ENCODE measurements around the gene TAF8.

TAF8 gene

DNA sequence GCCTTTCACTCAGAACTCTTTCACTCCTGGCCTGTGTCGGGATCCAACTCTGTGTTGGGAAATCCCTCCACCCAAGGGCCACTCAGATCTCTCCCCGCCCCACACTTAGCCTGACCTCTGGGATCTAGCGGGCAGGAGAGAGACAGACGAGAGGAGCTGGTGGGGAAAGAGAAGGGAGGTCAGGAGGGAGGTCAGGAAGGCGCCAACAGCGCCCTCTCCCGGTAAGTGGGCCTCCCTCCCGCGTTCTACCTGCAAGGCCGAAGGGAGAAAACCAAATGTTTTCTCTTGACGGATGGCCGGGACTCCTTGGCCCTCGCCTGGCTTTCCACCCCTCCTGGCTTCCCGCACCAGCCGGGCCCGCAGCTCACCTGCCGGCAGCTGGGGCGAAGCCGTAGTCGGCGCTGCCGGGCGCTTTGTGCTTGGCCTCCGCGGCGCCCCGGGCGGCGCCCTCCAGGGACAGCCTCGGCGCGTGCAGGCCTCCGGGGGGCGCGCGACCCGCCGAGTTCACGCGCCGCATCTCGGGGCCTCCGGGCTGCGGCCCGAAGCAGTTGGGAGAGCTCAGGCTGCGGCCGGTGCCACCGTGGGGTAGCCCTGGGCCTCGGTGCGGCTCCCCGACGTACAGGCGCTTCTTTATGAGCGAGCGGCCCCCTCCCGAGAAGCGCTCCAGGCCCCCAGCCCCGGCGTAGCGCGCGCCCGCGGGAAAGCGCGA lies 53.9 kb downstream of the TAF8 start:
- Histone ChIP-seq H3K4me3 (replicated peaks; ENCODE audit: insufficient read depth, low read length) (peak overlapping the region; percentile 38), H3K27me3 (ENCODE audit: insufficient read depth, poor library complexity, severe bottlenecking) (peaks cover 12% of the 10 kb centered on the region), H3K27ac (replicated peaks) (no peak overlapping the region)
- DNase-seq (ENCODE audit: low read depth in 1 of 2, low spot score in 1 of 2) = peak; percentile 47 to 56
- TF ChIP-seq GABPA (IDR thresholded peaks at IDR 0.05; ENCODE audit: low read depth) = no peak
- TF ChIP-seq, protein P1, sequence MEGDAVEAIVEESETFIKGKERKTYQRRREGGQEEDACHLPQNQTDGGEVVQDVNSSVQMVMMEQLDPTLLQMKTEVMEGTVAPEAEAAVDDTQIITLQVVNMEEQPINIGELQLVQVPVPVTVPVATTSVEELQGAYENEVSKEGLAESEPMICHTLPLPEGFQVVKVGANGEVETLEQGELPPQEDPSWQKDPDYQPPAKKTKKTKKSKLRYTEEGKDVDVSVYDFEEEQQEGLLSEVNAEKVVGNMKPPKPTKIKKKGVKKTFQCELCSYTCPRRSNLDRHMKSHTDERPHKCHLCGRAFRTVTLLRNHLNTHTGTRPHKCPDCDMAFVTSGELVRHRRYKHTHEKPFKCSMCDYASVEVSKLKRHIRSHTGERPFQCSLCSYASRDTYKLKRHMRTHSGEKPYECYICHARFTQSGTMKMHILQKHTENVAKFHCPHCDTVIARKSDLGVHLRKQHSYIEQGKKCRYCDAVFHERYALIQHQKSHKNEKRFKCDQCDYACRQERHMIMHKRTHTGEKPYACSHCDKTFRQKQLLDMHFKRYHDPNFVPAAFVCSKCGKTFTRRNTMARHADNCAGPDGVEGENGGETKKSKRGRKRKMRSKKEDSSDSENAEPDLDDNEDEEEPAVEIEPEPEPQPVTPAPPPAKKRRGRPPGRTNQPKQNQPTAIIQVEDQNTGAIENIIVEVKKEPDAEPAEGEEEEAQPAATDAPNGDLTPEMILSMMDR (IDR thresholded peaks at IDR 0.05; ENCODE audit: insufficient read depth, low read length) = peak; percentile 90

DNA sequence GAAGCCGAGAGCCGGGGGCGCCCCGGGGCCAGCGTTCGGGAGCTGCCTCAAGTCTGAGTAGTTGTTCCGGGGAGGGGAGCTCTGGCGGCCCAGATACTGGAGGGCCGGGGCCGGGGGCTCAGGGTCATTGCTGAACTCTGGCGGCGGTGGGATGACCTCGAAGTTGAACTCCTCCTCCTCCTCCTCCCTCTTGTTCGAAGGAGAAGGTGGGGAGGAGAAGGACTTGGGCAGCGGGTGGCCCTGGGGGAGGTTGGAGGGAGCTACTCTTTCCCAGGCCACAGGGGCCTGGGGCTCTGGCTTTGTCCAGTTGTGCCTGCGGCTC lies 54.4 kb downstream of the TAF8 start:
- DNase-seq (ENCODE audit: low read depth in 1 of 2, low spot score in 1 of 2) = no peak
- Histone ChIP-seq H3K27ac (replicated peaks) (no peak overlapping the region), H3K27me3 (ENCODE audit: insufficient read depth, poor library complexity, severe bottlenecking) (peaks cover 12% of the 10 kb centered on the region), H3K4me3 (replicated peaks; ENCODE audit: insufficient read depth, low read length) (peak overlapping the region; percentile 38)
- TF ChIP-seq, protein P2, sequence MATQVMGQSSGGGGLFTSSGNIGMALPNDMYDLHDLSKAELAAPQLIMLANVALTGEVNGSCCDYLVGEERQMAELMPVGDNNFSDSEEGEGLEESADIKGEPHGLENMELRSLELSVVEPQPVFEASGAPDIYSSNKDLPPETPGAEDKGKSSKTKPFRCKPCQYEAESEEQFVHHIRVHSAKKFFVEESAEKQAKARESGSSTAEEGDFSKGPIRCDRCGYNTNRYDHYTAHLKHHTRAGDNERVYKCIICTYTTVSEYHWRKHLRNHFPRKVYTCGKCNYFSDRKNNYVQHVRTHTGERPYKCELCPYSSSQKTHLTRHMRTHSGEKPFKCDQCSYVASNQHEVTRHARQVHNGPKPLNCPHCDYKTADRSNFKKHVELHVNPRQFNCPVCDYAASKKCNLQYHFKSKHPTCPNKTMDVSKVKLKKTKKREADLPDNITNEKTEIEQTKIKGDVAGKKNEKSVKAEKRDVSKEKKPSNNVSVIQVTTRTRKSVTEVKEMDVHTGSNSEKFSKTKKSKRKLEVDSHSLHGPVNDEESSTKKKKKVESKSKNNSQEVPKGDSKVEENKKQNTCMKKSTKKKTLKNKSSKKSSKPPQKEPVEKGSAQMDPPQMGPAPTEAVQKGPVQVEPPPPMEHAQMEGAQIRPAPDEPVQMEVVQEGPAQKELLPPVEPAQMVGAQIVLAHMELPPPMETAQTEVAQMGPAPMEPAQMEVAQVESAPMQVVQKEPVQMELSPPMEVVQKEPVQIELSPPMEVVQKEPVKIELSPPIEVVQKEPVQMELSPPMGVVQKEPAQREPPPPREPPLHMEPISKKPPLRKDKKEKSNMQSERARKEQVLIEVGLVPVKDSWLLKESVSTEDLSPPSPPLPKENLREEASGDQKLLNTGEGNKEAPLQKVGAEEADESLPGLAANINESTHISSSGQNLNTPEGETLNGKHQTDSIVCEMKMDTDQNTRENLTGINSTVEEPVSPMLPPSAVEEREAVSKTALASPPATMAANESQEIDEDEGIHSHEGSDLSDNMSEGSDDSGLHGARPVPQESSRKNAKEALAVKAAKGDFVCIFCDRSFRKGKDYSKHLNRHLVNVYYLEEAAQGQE (IDR thresholded peaks at IDR 0.05; ENCODE audit: insufficient replicate concordance, low read depth) = no peak
- TF ChIP-seq, protein P1 (IDR thresholded peaks at IDR 0.05; ENCODE audit: insufficient read depth, low read length) = no peak
- TF ChIP-seq GABPA (IDR thresholded peaks at IDR 0.05; ENCODE audit: low read depth) (no peak), SPI1 (IDR thresholded peaks at IDR 0.05; ENCODE audit: borderline replicate concordance, low read depth) (no peak), POLR2AphosphoS5 (IDR thresholded peaks at IDR 0.05; ENCODE audit: low read depth) (no peak)

DNA sequence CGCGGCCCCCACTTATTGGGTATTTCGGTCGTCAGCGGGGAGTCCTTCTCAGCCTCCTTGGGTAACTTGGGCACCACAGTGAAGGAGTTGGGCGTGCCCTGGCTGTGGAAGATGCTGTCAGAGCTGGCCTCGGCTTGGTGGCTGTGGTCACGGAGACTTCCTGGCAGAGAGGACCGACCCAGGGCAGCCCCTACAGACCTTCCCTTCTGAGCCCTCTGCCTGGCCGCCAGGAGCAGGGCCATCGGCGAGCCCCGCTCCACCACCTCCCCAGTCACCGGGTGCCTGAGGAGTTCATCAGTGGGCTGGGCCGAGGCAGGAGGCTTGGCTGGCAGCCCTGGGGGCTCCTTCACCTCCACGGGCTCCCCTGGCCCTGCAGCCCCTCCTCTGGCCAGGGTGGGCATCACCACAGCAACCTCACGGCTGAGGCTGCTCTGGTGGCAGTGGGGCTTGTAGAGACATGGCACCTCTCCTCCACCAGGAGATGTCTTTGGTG lies 54.9 kb downstream of the TAF8 start:
- H3K27ac ChIP-seq (replicated peaks) = no peak overlapping the region
- DNase-seq (ENCODE audit: low read depth in 1 of 2, low spot score in 1 of 2) = no peak
- no peak overlapping the region for H3K4me3 ChIP-seq (replicated peaks; ENCODE audit: insufficient read depth, low read length)
- TF ChIP-seq, protein P1 (IDR thresholded peaks at IDR 0.05; ENCODE audit: insufficient read depth, low read length) = no peak
- TF ChIP-seq SPI1 (IDR thresholded peaks at IDR 0.05; ENCODE audit: borderline replicate concordance, low read depth) (no peak), GABPA (IDR thresholded peaks at IDR 0.05; ENCODE audit: low read depth) (no peak)
- H3K27me3 ChIP-seq (ENCODE audit: insufficient read depth, poor library complexity, severe bottlenecking) = peaks cover 12% of the 10 kb centered on the region

DNA sequence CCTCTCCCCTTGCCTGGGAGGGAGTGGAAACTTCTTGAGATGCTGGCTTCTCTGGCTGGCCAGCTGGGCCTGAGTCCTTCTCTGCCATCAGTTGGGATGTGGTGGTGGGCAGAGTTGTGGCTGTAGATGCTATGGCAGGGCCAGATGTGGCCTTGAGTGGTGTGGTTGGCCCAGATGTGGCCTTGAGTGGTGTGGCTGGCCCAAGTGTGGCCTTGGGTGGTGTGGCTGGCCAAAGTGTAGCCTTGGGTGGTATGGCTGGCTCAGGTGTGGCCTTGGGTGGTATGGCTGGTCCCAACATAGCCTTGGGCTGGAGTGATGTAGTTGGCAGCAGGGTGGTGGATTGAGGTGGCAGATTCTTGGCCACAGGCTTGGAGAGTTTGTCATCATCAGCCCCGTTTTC lies 55.4 kb downstream of the TAF8 start:
- DNase-seq (ENCODE audit: low read depth in 1 of 2, low spot score in 1 of 2) = no peak
- Histone ChIP-seq H3K27me3 (ENCODE audit: insufficient read depth, poor library complexity, severe bottlenecking) (peaks cover 12% of the 10 kb centered on the region), H3K27ac (replicated peaks) (no peak overlapping the region), H3K4me3 (replicated peaks; ENCODE audit: insufficient read depth, low read length) (no peak overlapping the region)
- TF ChIP-seq POLR2AphosphoS5 (IDR thresholded peaks at IDR 0.05; ENCODE audit: low read depth) = no peak

DNA sequence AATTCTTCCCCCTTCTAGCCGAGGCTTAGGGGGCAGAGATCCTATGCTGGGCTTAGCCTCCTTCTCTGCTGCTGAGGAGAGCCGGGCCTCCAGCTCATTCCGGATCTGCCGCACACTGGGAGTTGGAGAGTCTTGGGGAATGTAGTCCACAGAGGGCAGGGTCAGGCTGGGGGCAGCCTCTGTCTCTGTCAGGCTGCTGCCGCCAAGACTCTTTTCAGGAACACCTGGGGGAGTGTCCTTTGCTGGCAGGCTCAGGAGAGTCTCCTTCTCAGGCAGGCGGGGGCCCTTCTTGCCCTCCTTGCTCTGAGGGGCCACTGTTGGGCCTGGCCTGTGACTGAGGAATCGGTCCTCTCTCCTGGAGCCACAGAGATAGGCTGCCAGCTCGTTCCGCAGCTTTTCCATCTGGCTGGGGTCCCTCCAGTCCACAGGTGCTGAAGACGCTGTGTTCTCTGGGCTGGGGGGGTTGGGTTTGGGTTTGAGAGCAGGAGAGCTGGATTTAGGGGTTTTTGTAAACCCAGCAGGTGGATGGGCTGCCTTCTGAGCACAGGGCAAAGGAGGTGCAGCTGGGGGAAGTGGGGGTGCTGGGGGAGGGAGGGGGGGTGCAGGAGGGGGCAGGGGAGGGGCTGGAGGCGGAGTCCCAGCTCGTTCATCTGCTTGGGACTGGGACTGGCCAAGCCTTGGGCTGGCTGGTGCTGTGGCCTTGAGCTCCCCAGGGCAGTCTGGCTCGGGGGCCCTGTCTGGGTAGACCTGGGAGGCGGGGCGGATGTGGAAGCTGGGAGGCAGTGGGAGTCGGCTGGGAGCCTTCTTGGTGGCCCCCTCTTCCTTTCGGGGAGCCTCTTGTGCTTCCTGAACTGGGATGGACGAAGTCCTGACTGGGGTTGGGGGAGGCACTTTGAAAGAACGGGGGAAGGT lies 56.0 kb downstream of the TAF8 start:
- no peak overlapping the region for H3K4me3 ChIP-seq (replicated peaks; ENCODE audit: insufficient read depth, low read length)
- H3K27ac ChIP-seq (replicated peaks) = no peak overlapping the region
- TF ChIP-seq, protein P1 (IDR thresholded peaks at IDR 0.05; ENCODE audit: insufficient read depth, low read length) = no peak
- TF ChIP-seq SPI1 (IDR thresholded peaks at IDR 0.05; ENCODE audit: borderline replicate concordance, low read depth) (no peak), POLR2AphosphoS5 (IDR thresholded peaks at IDR 0.05; ENCODE audit: low read depth) (no peak), GABPA (IDR thresholded peaks at IDR 0.05; ENCODE audit: low read depth) (no peak)
- TF ChIP-seq, protein P2 (IDR thresholded peaks at IDR 0.05; ENCODE audit: insufficient replicate concordance, low read depth) = no peak
- DNase-seq (ENCODE audit: low read depth in 1 of 2, low spot score in 1 of 2) = no peak
- H3K27me3 ChIP-seq (ENCODE audit: insufficient read depth, poor library complexity, severe bottlenecking) = peaks cover 12% of the 10 kb centered on the region
